K562 (cell line): ENCODE results near the gene AGRN. TPM values are rescaled to one million over a fixed set of nuclear protein-coding genes. Genes with fewer than 3 reads are reported as not detected.
A peak's percentile ranks its signal among the peaks of the same experiment; 100 is the strongest.

Experiments
- CHD2 ChIP-seq: IDR thresholded peaks from 2 replicates; pipeline ENCODE4 v1.6.1; 2011; ENCODE audit warnings: low read depth, low read length
- EGR1 ChIP-seq: fragments of 450-650 bp; conservative IDR thresholded peaks from 2 replicates; pipeline ENCODE4 v1.6.1; 2017; ENCODE audit warnings: mild to moderate bottlenecking
- EP300 ChIP-seq: IDR thresholded peaks from 2 replicates; pipeline ENCODE4 v1.6.1; 2012; ENCODE audit warnings: low read length, improper control_type of control experiment
- FIP1L1 ChIP-seq: fragments of 200-400 bp; formaldehyde crosslinking; IDR thresholded peaks from 2 replicates; pipeline ENCODE4 v1.6.1; 2018; ENCODE audit warnings: mild to moderate bottlenecking, low read depth, low read length; ENCODE audit not compliant: poor library complexity, severe bottlenecking
- JUN ChIP-seq, 2 experiments: sonication (generic) in 1 of 2; formaldehyde crosslinking in 1 of 2; IDR thresholded peaks; 2 replicates each; pipeline versions ENCODE4 v1.6.1 to v1.8.0; 2012 to 2022; ENCODE audit warnings: borderline replicate concordance in 2 of 2, mild to moderate bottlenecking in 2 of 2, improper control_type of control experiment in 1 of 2, low read depth in 1 of 2, low read length in 1 of 2, missing genetic modification reagents in 1 of 2
- MCM5 ChIP-seq: fragments of 450-650 bp; IDR thresholded peaks from 2 replicates; pipeline ENCODE4 v1.6.1; 2016; ENCODE audit warnings: low read depth
- NELFE ChIP-seq: IDR thresholded peaks from 2 replicates; pipeline ENCODE4 v1.6.1; 2011; ENCODE audit warnings: mild to moderate bottlenecking; ENCODE audit not compliant: insufficient read depth, insufficient read length
- POLR2A ChIP-seq: fragments of 450-650 bp; conservative IDR thresholded peaks from 2 replicates; pipeline ENCODE4 v1.6.1; 2016
- POLR2AphosphoS2 ChIP-seq: IDR thresholded peaks from 2 replicates; pipeline ENCODE4 v1.6.1; 2012; ENCODE audit warnings: low read length, improper control_type of control experiment
- PYGO2 ChIP-seq: fragments of 450-650 bp; IDR thresholded peaks from 2 replicates; pipeline ENCODE4 v1.6.1; 2016; ENCODE audit warnings: mild to moderate bottlenecking, missing genetic modification characterization, moderate library complexity, missing compliant biosample characterization
- RBM22 ChIP-seq: fragments of 200-400 bp; formaldehyde crosslinking; IDR thresholded peaks from 2 replicates; pipeline ENCODE4 v1.6.1; 2018; ENCODE audit warnings: low read length, low read depth; ENCODE audit not compliant: poor library complexity, severe bottlenecking
- SIX5 ChIP-seq, 2 experiments: IDR thresholded peaks; 2 replicates each; pipeline ENCODE4 v1.6.1; 2011; ENCODE audit warnings: low read length in 2 of 2, borderline replicate concordance in 1 of 2, low read depth in 1 of 2, mild to moderate bottlenecking in 1 of 2, moderate library complexity in 1 of 2; ENCODE audit not compliant: insufficient read depth in 1 of 2
- SUPT5H ChIP-seq: fragments of 450-650 bp; IDR thresholded peaks from 2 replicates; pipeline ENCODE4 v1.6.1; 2016
- VEZF1 ChIP-seq: fragments of 200-800 bp; sonication (Bioruptor generic); IDR thresholded peaks from 2 replicates; pipeline ENCODE4 v1.6.1; 2017; ENCODE audit warnings: missing genetic modification characterization, missing compliant biosample characterization
- ZBTB40 ChIP-seq, 2 experiments: fragments of 450-650 bp in 1 of 2; sonication (generic) in 1 of 2; formaldehyde crosslinking in 1 of 2; IDR thresholded peaks; 2 replicates each; pipeline versions ENCODE4 v1.7.1 to v1.9.0; 2016 to 2022; ENCODE audit warnings: inconsistent platforms in 1 of 2, mild to moderate bottlenecking in 1 of 2, missing genetic modification reagents in 1 of 2
- ZC3H8 ChIP-seq: fragments of 450-650 bp; IDR thresholded peaks from 2 replicates; pipeline ENCODE4 v1.6.1; 2017
- ZNF124 ChIP-seq: sonication (generic); formaldehyde crosslinking; IDR thresholded peaks from 2 replicates; pipeline ENCODE4 v1.8.1; 2022; ENCODE audit warnings: missing genetic modification reagents
- polyA plus RNA-seq, 8 experiments: library from polyadenylated mRNA; depleted of rRNA in 4 of 8; stranded (reverse) in 5 of 8; unstranded in 3 of 8; fragments of >200 nt; fragmentation: Nextera tagmentation in 2 of 8; fragmentation: Illumina TruSeq in 1 of 8; extraction: Ambion mirVana in 2 of 8; extraction: Trizol in 1 of 8; gene quantifications; 2 replicates each; pipeline versions ENCODE4 v1.2.1 to v1.2.3, GENCODE V29; 2011 to 2014; ENCODE audit warnings: inconsistent platforms in 1 of 8, missing spikeins in 1 of 8
- total RNA-seq, 7 experiments: library from RNA; depleted of rRNA in 6 of 7; stranded (reverse); fragments of >200 nt in 6 of 7; fragmentation: Illumina TruSeq in 2 of 7; extraction: Trizol in 2 of 7; gene quantifications; 2 replicates each; pipeline versions ENCODE4 v1.2.1 to v1.2.3, GENCODE V29; 2011 to 2021; ENCODE audit warnings: low replicate concordance in 1 of 7

The AGRN gene
- total and polyA plus RNA-seq, 9 of the 15 experiments (the other 6 are each of a cell fraction or from before 2014, with no cell fraction given): 0.04 to 111 (median 18.1) TPM

- no peak for TF ChIP-seq ZBTB40 (IDR thresholded peaks at IDR 0.05)
- TF ChIP-seq ZBTB40 (CRISPR knock-in tag; IDR thresholded peaks at IDR 0.05): no peak
- TF ChIP-seq EGR1: peak; percentile 39; the same call in 1 of the 2 replicates
- TF ChIP-seq MCM5: no peak
- peak; percentile 25; the same call in 1 of the 2 replicates for TF ChIP-seq JUN (IDR thresholded peaks at IDR 0.05; ENCODE audit: borderline replicate concordance, low read depth, low read length)
- no peak for TF ChIP-seq JUN (CRISPR knock-in tag; IDR thresholded peaks at IDR 0.05; ENCODE audit: borderline replicate concordance)
- no peak for TF ChIP-seq ZC3H8
- TF ChIP-seq PYGO2 (tag): no peak
- TF ChIP-seq RBM22: peak; percentile 49
- peak; percentile 36; the same call in 1 of the 2 replicates for TF ChIP-seq VEZF1
- no peak for TF ChIP-seq EP300
- TF ChIP-seq POLR2AphosphoS2: peak; percentile 89
- no peak for TF ChIP-seq SIX5 (IDR thresholded peaks at IDR 0.05; ENCODE audit: borderline replicate concordance in 1 of 2, insufficient read depth in 1 of 2, low read depth in 1 of 2, low read length in 2 of 2)
- no peak for TF ChIP-seq ZNF124 (CRISPR knock-in tag)
- 0 out of 2 replicates have a peak, but pooled peaks have one; percentile 30 for TF ChIP-seq CHD2
- TF ChIP-seq SUPT5H: peak; percentile 56; the same call in 1 of the 2 replicates
- TF ChIP-seq FIP1L1: peak; percentile 58
- TF ChIP-seq POLR2A: peak; percentile 18; the same call in 1 of the 2 replicates
- no peak for TF ChIP-seq NELFE
Observed at GRCh38 chr1:1080122-1080757, 60.3 kb downstream of the AGRN start (continued).
